Tongue (tissue), 2 donors: ENCODE results near the gene TIMM23. TPM values are rescaled to one million over a fixed set of nuclear protein-coding genes. Genes with fewer than 3 reads are reported as not detected.

Experiments
- small RNA-seq: library from RNA; depleted of rRNA; stranded (forward); fragments of <200 nt; gene quantifications from one replicate; pipeline ENCODE3, GENCODE V24; 2014; ENCODE audit warnings: low replicate concordance
- total RNA-seq: library from RNA; depleted of rRNA; stranded (reverse); fragments of >200 nt; gene quantifications from one replicate; pipeline ENCODE4 v1.2.3, GENCODE V29; 2014

The TIMM23 gene
- total RNA-seq, 1 donor from 2014 or later = 57.3 TPM

Small RNA genes lying within 50 kb of the gene (small RNA-seq; reads per million reads assigned to genes)
- not detected for gene SNORA74C-1

Other genes with a start within 250 kb of the TIMM23 start
- 59.0 TPM for gene WASHC2C, start 245.2 kb upstream of the TIMM23 start, total RNA-seq
- 9.1 TPM for gene AGAP4, start 125.0 kb upstream of the TIMM23 start, total RNA-seq
- 168 TPM for gene NCOA4, start 58.1 kb downstream of the TIMM23 start, total RNA-seq
- not detected for gene MSMB, start 73.8 kb downstream of the TIMM23 start, total RNA-seq